Lower leg skin (tissue), 3 donors: Measurements from ENCODE around the gene ZFYVE16.

Source experiments
- POLR2A ChIP-seq, 2 donors: fragments of 450-650 bp; IDR thresholded peaks; one replicate each; pipeline ENCODE4 v1.6.1; 2016 to 2017; ENCODE audit warnings: antibody characterized with exemption in 2 of 2, mild to moderate bottlenecking in 1 of 2, moderate library complexity in 1 of 2
- TF ChIP-seq, protein P1 (sequence below), 3 donors: fragments of 450-650 bp; IDR thresholded peaks; one replicate each; pipeline ENCODE4 v1.5.1; 2016; ENCODE audit warnings: antibody characterized with exemption in 3 of 3, mild to moderate bottlenecking in 3 of 3, moderate library complexity in 2 of 3

GRCh38 chr5:80360914-80361444 is 46.9 kb upstream of the ZFYVE16 start:
- TF ChIP-seq, protein P1, sequence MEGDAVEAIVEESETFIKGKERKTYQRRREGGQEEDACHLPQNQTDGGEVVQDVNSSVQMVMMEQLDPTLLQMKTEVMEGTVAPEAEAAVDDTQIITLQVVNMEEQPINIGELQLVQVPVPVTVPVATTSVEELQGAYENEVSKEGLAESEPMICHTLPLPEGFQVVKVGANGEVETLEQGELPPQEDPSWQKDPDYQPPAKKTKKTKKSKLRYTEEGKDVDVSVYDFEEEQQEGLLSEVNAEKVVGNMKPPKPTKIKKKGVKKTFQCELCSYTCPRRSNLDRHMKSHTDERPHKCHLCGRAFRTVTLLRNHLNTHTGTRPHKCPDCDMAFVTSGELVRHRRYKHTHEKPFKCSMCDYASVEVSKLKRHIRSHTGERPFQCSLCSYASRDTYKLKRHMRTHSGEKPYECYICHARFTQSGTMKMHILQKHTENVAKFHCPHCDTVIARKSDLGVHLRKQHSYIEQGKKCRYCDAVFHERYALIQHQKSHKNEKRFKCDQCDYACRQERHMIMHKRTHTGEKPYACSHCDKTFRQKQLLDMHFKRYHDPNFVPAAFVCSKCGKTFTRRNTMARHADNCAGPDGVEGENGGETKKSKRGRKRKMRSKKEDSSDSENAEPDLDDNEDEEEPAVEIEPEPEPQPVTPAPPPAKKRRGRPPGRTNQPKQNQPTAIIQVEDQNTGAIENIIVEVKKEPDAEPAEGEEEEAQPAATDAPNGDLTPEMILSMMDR (IDR thresholded peaks at IDR 0.05) = no peak
- no peak for TF ChIP-seq POLR2A (IDR thresholded peaks at IDR 0.05)
